HG03196 (cell line): ENCODE data around the gene DNM1.

Experiments
- ATAC-seq: cut with Tn5 transposase; IDR thresholded peaks from one replicate; pipeline ENCODE4 v1.9.1; 2021; ENCODE audit not compliant: unreplicated experiment

The DNM1 gene

DNA sequence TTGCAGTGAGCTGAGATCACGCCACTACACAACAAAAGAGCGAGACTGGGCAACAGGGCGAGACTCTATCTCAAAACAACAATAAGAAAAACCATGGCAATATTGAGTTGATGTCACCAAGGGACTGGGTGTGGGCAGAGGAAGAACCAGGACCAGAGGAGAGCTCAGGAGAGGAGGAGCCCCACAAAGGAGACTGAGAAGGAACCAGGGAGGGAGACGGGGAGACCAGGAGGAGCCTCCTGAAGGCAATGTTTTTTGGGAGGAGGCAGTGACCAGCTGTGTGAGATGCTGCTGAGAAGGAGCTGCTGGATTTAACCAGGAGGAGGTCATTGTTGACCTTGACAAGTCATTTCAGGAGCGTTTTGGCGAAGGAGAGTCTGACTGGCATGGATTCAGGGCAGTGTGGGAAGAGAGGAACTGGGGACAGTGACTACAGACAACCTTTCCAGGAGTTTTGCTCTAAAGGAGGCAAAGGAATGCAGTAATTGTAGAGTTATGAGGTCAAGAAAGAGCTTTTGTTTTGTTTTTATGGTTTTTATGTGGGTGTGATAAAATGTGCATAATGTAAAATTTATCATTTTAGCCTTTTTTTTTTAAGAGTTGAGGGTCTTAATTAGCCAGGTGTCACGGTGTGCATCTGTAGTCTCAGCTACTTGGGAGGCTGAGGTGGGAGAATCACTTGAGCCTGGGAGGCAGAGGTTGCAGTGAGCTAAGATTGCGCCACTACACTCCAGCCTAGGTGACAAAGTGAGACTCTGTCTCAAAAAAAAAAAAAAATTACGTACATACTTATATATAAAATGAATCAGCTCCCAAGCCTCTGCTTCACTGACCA, 101.2 kb downstream of the DNM1 start:
- ATAC-seq = no peak
